ENCODE results near the gene MPHOSPH8.

The MPHOSPH8 gene

DNA sequence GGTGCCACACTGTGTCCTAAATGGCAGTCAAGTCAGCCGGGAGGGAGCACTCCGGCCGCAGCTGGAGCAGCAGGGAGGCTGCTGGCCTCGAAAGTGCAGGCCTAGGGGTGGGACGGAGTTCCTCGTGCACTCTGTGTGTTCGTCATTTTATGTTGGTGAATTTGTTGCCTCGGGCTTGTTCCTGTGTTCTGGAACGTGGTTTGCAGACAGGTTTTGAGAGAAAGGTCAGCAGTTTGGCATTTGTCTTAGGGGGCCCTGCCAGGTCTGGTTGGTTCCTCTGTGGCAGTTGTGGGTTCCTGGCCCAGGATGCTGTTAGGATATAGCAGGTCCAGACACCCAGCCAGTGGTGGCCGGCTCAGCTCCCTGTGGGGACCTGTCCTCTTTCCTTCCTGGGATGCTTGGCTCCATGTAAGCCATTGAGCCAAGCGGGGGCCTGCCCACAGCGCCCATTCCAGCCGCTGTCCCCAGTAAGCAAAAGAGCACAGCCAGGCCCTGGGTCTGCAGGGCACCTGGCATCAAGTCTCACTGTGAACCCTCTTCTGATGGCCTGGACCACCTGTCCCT lies 30.0 kb downstream of the MPHOSPH8 start:
- TF ChIP-seq, protein P1, sequence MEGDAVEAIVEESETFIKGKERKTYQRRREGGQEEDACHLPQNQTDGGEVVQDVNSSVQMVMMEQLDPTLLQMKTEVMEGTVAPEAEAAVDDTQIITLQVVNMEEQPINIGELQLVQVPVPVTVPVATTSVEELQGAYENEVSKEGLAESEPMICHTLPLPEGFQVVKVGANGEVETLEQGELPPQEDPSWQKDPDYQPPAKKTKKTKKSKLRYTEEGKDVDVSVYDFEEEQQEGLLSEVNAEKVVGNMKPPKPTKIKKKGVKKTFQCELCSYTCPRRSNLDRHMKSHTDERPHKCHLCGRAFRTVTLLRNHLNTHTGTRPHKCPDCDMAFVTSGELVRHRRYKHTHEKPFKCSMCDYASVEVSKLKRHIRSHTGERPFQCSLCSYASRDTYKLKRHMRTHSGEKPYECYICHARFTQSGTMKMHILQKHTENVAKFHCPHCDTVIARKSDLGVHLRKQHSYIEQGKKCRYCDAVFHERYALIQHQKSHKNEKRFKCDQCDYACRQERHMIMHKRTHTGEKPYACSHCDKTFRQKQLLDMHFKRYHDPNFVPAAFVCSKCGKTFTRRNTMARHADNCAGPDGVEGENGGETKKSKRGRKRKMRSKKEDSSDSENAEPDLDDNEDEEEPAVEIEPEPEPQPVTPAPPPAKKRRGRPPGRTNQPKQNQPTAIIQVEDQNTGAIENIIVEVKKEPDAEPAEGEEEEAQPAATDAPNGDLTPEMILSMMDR (conservative IDR thresholded peaks at IDR 0.05; ENCODE audit: low read depth), result no peak
- CTCF ChIA-PET, result no interaction called here
- POLR2A ChIA-PET (ENCODE audit: low non-redundant PET), result no interaction called here
- no peak for DNase-seq (ENCODE audit: low spot score)
- H3K27ac ChIP-seq, result peak overlapping the region; percentile 13; the same call in 1 of the 2 replicates

DNA sequence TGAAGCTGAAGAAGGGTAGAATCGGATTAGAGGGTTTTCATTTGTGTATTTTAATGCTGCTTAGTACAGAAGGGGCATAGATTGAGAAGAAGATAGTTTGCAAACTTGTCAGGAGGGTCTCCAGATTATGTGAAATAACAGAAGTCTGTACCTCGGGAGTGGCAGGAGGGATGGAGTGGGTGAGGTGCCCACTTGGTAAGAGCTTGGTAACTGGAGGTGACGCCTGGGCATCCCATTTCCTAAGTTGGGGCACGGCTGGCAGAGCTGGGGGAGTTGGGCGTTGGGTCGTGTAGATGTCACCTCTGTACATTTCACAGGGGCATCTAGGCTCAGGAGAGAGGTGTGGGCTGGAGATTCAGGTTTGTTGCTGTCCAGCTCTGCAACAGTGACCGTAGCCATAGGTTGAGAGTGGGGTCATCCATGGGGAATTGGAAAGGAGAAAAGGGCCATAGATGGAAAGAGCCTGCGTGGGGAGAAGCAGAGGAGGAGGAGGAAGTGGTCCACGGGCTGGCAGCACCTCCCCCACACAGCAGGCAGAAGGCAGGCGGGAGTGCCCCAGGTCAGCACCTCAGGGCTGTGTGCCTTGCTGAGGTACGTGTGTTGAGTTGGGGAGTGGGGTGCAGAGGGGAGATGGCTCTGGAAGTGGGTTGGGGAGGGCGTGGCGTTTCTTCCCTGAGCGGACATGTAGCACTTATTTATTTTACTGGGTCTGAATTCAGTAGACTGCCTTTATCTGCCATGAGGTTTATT lies 31.2 kb downstream of the MPHOSPH8 start:
- ChIA-PET POLR2A (ENCODE audit: low non-redundant PET) (no interaction called here), CTCF (no interaction called here)
- no peak for DNase-seq (ENCODE audit: low spot score)
- H3K27ac ChIP-seq, result no peak overlapping the region
- TF ChIP-seq, protein P1 (conservative IDR thresholded peaks at IDR 0.05; ENCODE audit: low read depth), result no peak

DNA sequence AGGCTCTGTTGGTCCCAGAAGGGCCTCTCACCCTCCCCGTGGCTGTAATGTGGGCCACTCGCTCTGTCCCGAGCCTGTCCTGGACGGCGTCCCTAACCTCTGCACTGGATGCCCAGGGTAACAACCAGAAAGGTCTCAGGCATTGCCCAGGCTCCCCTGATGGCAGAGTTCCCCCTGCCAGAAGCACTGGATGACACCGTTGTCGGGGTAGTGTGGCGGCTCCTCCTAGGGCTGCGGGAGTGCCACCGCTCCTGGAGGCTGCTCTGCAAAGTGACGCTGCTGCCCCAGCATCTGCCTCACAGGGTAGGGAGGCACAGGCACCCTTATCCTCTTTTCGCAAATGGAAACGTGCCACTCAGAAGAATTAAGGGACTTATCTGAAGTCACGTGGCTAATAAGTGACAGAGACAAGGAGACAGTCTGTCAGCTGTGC lies 32.0 kb downstream of the MPHOSPH8 start:
- CTCF ChIA-PET, result no interaction called here
- TF ChIP-seq, protein P1 (conservative IDR thresholded peaks at IDR 0.05; ENCODE audit: low read depth), result no peak
- peak overlapping the region; percentile 8 for H3K27ac ChIP-seq
- POLR2A ChIA-PET (ENCODE audit: low non-redundant PET), result no interaction called here
- no peak for DNase-seq (ENCODE audit: low spot score)

DNA sequence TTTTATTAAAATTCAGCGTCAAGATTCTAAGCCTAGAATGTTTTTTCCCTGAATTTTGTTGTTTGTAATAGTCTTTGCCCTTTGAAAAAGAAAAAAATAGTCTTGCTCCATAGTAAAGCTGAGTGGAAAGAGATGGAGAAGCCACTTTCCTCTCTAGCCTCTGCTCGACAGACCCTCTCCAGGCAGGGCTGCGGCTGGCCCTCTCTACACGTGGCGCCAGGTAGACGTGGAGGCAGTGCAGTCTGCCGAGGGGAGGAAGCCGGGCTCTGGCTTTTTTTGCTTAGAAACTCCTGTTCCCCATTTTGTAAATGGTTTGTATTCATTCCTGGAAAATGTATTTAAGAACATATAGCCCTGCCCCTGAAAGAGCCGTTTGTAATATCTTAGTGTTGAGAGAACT lies 35.3 kb downstream of the MPHOSPH8 start:
- ChIA-PET CTCF (interaction anchor here (0.6 kb wide), 1 partner anchor 11 kb away, joined by 4 read pairs; no protein-coding TSS in a partner anchor), POLR2A (ENCODE audit: low non-redundant PET) (no interaction called here)
- DNase-seq (ENCODE audit: low spot score), result no peak
- H3K27ac ChIP-seq, result no peak overlapping the region
- TF ChIP-seq, protein P1 (conservative IDR thresholded peaks at IDR 0.05; ENCODE audit: low read depth), result no peak

DNA sequence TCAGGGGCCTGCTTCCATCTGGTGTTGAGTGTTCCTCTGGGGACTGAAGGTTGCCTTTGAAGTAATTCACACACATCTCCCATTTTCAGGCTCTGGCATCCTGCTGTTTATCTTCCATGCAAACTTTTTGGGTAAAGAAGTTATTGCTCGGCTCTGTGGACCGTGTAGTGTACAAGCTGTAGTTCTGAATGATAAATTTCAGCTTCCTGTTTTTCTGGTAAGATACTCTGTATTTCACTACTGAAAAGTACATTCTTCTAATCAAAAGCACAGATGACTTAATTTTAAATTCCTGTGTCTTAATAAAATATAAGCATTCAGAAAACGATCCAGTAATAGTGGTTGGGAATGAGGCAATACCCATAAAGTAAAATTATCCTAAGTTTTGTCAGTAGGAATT lies 36.7 kb downstream of the MPHOSPH8 start:
- POLR2A ChIA-PET (ENCODE audit: low non-redundant PET), result no interaction called here
- CTCF ChIA-PET, result no interaction called here
- no peak for DNase-seq (ENCODE audit: low spot score)
- no peak overlapping the region for H3K27ac ChIP-seq
- TF ChIP-seq, protein P1 (conservative IDR thresholded peaks at IDR 0.05; ENCODE audit: low read depth), result no peak

DNA sequence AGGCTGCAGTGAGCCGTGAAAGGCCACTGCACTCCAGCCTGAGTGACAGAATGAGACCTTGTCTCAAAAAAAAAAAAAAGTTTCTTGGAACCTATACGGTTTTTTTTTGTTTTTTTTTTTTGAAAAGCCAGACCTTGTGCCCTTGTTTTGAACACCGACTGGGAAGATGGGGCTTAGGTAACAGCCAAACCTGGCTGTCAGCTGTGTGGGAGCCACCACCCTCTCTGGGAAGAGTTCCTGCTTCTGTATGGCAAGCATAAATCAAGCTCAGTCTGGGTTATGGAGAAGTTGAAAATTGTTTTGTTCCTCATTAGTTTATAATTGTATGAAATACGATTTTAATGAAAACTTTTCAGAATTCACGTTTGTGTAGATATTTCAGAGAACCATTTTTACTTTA lies 39.5 kb downstream of the MPHOSPH8 start:
- POLR2A ChIA-PET (ENCODE audit: low non-redundant PET), result no interaction called here
- TF ChIP-seq, protein P1 (conservative IDR thresholded peaks at IDR 0.05; ENCODE audit: low read depth), result no peak
- DNase-seq (ENCODE audit: low spot score), result no peak
- CTCF ChIA-PET, result no interaction called here
- H3K27ac ChIP-seq, result no peak overlapping the region

Measured in RWPE1 (cell line).